Colonic mucosa (tissue), 4 donors: ENCODE measurements around the gene AFAP1L2. TPM values are rescaled to one million over a fixed set of nuclear protein-coding genes. Genes with fewer than 3 reads are reported as not detected.

Source experiments
- DNase-seq: peaks from one replicate; pipeline ENCODE4 v3.0.0-alpha.2; 2020
- H3K27ac ChIP-seq: fragments of 200-600 bp; one replicate; pipeline ENCODE4 v1.8.0; 2021
- H3K27me3 ChIP-seq: fragments of 200-600 bp; one replicate; pipeline ENCODE4 v1.8.0; 2021
- H3K36me3 ChIP-seq: fragments of 200-600 bp; one replicate; pipeline ENCODE4 v1.8.0; 2021
- H3K4me1 ChIP-seq: fragments of 200-600 bp; one replicate; pipeline ENCODE4 v1.8.0; 2021; ENCODE audit warnings: mild to moderate bottlenecking
- H3K4me3 ChIP-seq: fragments of 200-600 bp; one replicate; pipeline ENCODE4 v1.8.0; 2021
- H3K9ac ChIP-seq, 2 donors: one replicate each; pipeline ENCODE4 v1.7.0; 2013; ENCODE audit warnings: control low read depth in 2 of 2, low read depth in 2 of 2, low read length in 2 of 2
- H3K9me3 ChIP-seq: fragments of 200-600 bp; one replicate; pipeline ENCODE4 v1.8.0; 2021
- intact Hi-C: fragments of 100-400 bp; cut with DNase I; formaldehyde crosslinking; loops from one replicate; pipeline ENCODE4 v1.14.1; 2022
- total RNA-seq, 2 donors: library from RNA; stranded (reverse); fragmentation: NEBNext Ultra II Directional in 1 of 2; extraction: Animal tissue kit (Norgen Biotek cat#: 25700) in 1 of 2; gene quantifications; one replicate each; pipeline ENCODE4 v1.2.1, GENCODE V29; 2021
- TF ChIP-seq, protein P1 (sequence below): fragments of 200-600 bp; IDR thresholded peaks from one replicate; pipeline ENCODE4 v1.8.0; 2022; ENCODE audit warnings: antibody characterized with exemption, mild to moderate bottlenecking
- donor health status: healthy.
- donor health status: DM: no; HTN: no; CAD: no.
- donor health status: DM: no; HTN: no; CAD: no.

AFAP1L2 gene
- total RNA-seq, 2 donors from 2014 or later = 7.9 to 13.7 TPM

DNA sequence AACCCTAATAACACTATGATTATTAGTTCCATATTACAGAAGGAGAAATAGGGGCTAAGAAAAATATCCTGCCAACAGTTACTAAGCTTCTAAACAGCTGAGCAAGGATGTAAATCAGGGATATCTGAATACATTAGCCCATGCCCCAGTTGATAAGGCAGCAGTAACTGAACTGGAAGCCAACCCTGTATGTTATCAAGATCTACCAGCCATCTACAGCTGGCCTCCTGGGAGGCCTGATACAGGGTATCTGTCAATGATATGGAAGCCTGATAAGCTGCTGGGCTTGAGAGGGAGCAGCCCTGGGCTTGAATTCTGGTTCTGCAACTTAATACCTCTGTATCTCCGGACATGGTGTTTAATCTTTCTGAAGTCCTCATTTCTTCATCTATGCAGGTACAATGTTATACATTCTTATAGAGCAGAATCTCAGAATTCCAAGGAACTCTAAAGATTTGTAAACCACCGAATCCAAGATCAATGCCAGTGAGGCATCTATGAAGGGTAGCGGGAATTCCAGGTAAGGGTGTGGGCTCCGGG is 37.9 kb upstream of the AFAP1L2 start:
- H3K27ac ChIP-seq = no peak overlapping the region
- H3K9ac ChIP-seq = no peak overlapping the region
- intact Hi-C loops = no loop called here
- H3K9me3 ChIP-seq = no peaks in the 10 kb centered on the region
- peaks cover 5% of the 10 kb centered on the region for H3K36me3 ChIP-seq
- H3K4me3 ChIP-seq = no peak overlapping the region
- no peak for DNase-seq
- H3K4me1 ChIP-seq = no peaks in the 10 kb centered on the region
- H3K27me3 ChIP-seq = no peaks in the 10 kb centered on the region
- TF ChIP-seq, protein P1, sequence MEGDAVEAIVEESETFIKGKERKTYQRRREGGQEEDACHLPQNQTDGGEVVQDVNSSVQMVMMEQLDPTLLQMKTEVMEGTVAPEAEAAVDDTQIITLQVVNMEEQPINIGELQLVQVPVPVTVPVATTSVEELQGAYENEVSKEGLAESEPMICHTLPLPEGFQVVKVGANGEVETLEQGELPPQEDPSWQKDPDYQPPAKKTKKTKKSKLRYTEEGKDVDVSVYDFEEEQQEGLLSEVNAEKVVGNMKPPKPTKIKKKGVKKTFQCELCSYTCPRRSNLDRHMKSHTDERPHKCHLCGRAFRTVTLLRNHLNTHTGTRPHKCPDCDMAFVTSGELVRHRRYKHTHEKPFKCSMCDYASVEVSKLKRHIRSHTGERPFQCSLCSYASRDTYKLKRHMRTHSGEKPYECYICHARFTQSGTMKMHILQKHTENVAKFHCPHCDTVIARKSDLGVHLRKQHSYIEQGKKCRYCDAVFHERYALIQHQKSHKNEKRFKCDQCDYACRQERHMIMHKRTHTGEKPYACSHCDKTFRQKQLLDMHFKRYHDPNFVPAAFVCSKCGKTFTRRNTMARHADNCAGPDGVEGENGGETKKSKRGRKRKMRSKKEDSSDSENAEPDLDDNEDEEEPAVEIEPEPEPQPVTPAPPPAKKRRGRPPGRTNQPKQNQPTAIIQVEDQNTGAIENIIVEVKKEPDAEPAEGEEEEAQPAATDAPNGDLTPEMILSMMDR = no peak

DNA sequence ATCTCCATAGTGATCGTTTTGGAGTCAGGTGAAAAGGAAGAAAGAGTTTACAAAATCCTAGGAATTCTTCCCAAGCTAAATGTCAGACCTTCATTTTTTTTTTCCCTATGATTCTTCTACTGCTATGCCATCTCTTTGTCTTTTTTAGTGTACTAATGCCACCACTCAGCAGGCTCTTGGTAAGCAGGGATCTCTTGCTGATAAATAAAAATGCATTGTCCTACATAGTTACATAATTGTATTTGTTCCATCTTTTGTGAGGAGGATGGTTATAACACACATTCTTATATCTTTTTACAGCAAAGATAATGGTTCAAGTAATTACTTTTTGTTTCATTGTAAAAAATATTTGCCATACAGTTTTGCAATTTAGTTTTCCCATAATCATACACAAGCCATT is 36.8 kb upstream of the AFAP1L2 start:
- Histone ChIP-seq H3K4me1 (no peaks in the 10 kb centered on the region), H3K36me3 (peaks cover 5% of the 10 kb centered on the region), H3K4me3 (no peak overlapping the region), H3K9ac (no peak overlapping the region), H3K9me3 (no peaks in the 10 kb centered on the region), H3K27me3 (no peaks in the 10 kb centered on the region), H3K27ac (no peak overlapping the region)
- intact Hi-C loops = no loop called here
- TF ChIP-seq, protein P1 = no peak
- DNase-seq = no peak

DNA sequence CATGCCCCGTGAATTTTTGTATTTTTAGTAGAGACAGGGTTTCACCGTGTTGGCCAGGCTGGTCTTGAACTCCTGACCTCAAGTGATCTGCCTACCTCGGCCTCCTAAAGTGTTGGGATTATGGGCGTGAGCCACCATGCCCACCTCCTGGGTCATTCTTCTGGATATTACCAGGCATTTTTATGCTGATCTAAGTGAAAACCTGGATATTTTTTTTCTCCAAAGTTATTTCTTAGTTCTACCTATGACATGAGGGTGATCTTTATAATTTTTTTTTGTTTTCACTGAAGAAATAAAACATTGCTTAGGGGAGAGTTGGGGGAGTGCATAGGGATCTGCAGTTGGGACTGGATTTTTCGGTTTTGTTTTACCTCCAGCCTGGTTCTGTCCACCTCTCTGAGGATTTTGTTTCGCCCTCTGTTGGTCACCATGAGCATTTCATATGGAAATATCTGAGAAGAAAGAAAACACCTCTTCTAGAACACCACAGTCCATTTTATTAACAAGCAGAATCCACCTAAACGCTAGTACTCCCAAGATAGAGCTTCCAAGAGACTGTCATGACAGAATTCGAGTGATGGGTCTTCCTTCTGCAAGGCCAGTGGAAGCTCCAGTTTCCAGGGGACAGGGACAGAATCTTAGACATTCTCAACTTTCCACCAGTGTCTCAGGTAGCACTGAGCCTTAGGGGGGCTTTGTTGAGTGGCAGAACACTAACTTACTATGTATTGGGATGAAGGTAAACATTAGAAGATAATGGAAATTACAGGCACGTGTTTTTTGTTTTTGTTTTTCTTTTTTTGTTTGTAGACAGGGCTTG is 33.4 kb upstream of the AFAP1L2 start:
- H3K27ac ChIP-seq = no peak overlapping the region
- intact Hi-C loops = loop anchor here (5.0 kb wide), 1 partner anchor 135 kb away; no protein-coding TSS in a partner anchor
- no peaks in the 10 kb centered on the region for H3K9me3 ChIP-seq
- TF ChIP-seq, protein P1 = peak; percentile 34
- peaks cover 5% of the 10 kb centered on the region for H3K36me3 ChIP-seq
- no peak overlapping the region for H3K4me3 ChIP-seq
- no peak overlapping the region for H3K9ac ChIP-seq
- no peaks in the 10 kb centered on the region for H3K27me3 ChIP-seq
- DNase-seq = no peak
- no peaks in the 10 kb centered on the region for H3K4me1 ChIP-seq

DNA sequence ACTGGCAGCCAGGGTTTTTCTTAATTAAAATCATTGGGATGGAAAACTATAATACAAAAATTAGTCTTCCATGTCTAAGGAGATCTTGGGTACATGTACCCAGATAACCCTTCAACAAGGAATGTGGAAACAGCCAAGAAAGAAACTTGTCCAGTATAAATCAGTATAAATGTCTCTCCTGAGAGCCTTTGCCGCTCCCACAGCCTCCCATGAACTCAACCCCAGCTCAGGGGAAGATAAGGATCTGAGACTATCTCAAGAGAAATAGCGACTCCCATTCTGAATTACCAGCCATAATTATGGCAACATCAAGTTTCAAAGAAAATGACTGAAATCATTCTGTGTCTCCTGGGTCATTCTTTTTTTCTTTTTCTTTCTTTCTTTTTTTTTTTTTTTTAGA is 32.6 kb upstream of the AFAP1L2 start:
- Histone ChIP-seq H3K27me3 (no peaks in the 10 kb centered on the region), H3K9ac (no peak overlapping the region), H3K27ac (no peak overlapping the region), H3K4me1 (no peaks in the 10 kb centered on the region), H3K36me3 (peaks cover 5% of the 10 kb centered on the region), H3K9me3 (no peaks in the 10 kb centered on the region), H3K4me3 (no peak overlapping the region)
- no peak for DNase-seq
- intact Hi-C loops = loop anchor here (5.0 kb wide), 1 partner anchor 135 kb away; no protein-coding TSS in a partner anchor
- TF ChIP-seq, protein P1 = no peak

DNA sequence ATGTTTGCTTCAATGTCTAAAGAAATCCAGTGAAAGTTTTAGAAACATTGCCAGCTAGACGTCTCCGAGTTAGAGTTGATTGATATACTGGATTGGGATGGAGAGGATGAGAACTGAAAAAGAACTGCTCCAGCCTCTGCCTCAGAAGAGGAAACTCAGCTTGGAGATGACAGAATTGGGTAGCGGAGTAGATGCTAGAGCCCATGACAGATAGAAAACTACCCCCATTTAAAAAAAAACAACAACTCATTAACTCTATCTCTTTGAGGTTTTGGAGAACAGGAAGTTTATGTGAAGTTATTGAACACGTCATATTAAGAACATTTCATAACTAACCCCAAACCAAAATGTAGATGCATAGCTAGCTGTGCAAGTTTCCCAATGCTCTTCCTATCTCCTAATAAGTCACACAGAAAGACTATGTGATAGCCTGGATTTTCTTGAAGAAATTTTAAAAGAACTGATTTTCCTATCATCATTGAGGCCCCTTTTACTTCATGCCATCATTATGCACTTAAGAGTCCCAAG is 28.3 kb upstream of the AFAP1L2 start:
- no peak for DNase-seq
- H3K4me3 ChIP-seq = no peak overlapping the region
- H3K27ac ChIP-seq = no peak overlapping the region
- no peak overlapping the region for H3K9ac ChIP-seq
- no peaks in the 10 kb centered on the region for H3K4me1 ChIP-seq
- no peaks in the 10 kb centered on the region for H3K36me3 ChIP-seq
- no peaks in the 10 kb centered on the region for H3K27me3 ChIP-seq
- TF ChIP-seq, protein P1 = no peak
- intact Hi-C loops = no loop called here
- no peaks in the 10 kb centered on the region for H3K9me3 ChIP-seq
